WTC11 (cell line): ENCODE results near the gene TMEM130. TPM values are rescaled to one million over a fixed set of nuclear protein-coding genes. Genes with fewer than 3 reads are reported as not detected.

Experiments used
- ATAC-seq: fragments of 200-7000 bp; cut with Tn5 transposase; 2 replicates; pipeline ENCODE4 v1.10.0; 2021; ENCODE audit warnings: mild to moderate bottlenecking, moderate library complexity
- CTCF ChIA-PET: fragments of 300-600 bp; sonication (Branson Sonifier 250); formaldehyde crosslinking; loops from one replicate; lab custom pipeline; 2021; ENCODE audit warnings: antibody characterized with exemption; lab: Charles Lee
- POLR2A ChIA-PET: fragments of 350-600 bp; sonication (Branson Sonifier 250); formaldehyde crosslinking; loops from one replicate; lab custom pipeline; 2021; ENCODE audit warnings: antibody characterized with exemption; lab: Charles Lee
- DNase-seq: peaks from one replicate; pipeline ENCODE4 v3.0.0; 2021; ENCODE audit warnings: low spot score
- H3K27ac Mint-ChIP-seq: 2 replicates; pipeline ENCODE4 v1.8.0; 2021; ENCODE audit warnings: mixed read lengths
- H3K27me3 Mint-ChIP-seq: 2 replicates; pipeline ENCODE4 v1.8.0; 2021; ENCODE audit warnings: low read depth, mild to moderate bottlenecking, moderate library complexity, mixed read lengths
- H3K36me3 Mint-ChIP-seq: 2 replicates; pipeline ENCODE4 v1.8.0; 2021; ENCODE audit warnings: mixed read lengths
- H3K4me1 Mint-ChIP-seq: 2 replicates; pipeline ENCODE4 v1.8.0; 2022; ENCODE audit warnings: mixed read lengths
- H3K4me3 Mint-ChIP-seq: 2 replicates; pipeline ENCODE4 v1.8.0; 2021; ENCODE audit warnings: mild to moderate bottlenecking, moderate library complexity, mixed read lengths
- H3K9me3 Mint-ChIP-seq: 2 replicates; pipeline ENCODE4 v1.8.0; 2021; ENCODE audit warnings: mixed read lengths
- CREM ChIP-seq: sonication (generic); formaldehyde crosslinking; IDR thresholded peaks from 2 replicates; pipeline ENCODE4 v1.8.1; 2022; ENCODE audit warnings: mild to moderate bottlenecking, missing genetic modification reagents, moderate library complexity
- ELF4 ChIP-seq: sonication (generic); formaldehyde crosslinking; IDR thresholded peaks from 2 replicates; pipeline ENCODE4 v1.8.1; 2022; ENCODE audit warnings: low read depth, mild to moderate bottlenecking, moderate library complexity, missing genetic modification reagents
- EMX1 ChIP-seq: fragments of 250-450 bp; sonication (Bioruptor Pico); IDR thresholded peaks from 2 replicates; pipeline ENCODE4 v1.8.0; 2021; ENCODE audit warnings: mild to moderate bottlenecking
- ESRRA ChIP-seq: sonication (generic); formaldehyde crosslinking; IDR thresholded peaks from 2 replicates; pipeline ENCODE4 v1.8.1; 2022; ENCODE audit warnings: mild to moderate bottlenecking, missing genetic modification reagents, borderline replicate concordance
- GABPB1 ChIP-seq: sonication (generic); formaldehyde crosslinking; IDR thresholded peaks from 2 replicates; pipeline ENCODE4 v1.8.1; 2023; ENCODE audit warnings: mild to moderate bottlenecking, missing genetic modification reagents
- GRHL2 ChIP-seq: fragments of 250-450 bp; sonication (Bioruptor Pico); IDR thresholded peaks from 2 replicates; pipeline ENCODE4 v1.8.0; 2022; ENCODE audit warnings: mild to moderate bottlenecking, moderate library complexity; ENCODE audit not compliant: insufficient replicate concordance, severe bottlenecking
- HMGXB4 ChIP-seq: sonication (generic); formaldehyde crosslinking; IDR thresholded peaks from 2 replicates; pipeline ENCODE4 v1.8.1; 2023; ENCODE audit warnings: mild to moderate bottlenecking, moderate library complexity, missing genetic modification reagents
- JUN ChIP-seq: sonication (generic); formaldehyde crosslinking; IDR thresholded peaks from 2 replicates; pipeline ENCODE4 v1.8.0; 2023; ENCODE audit warnings: mild to moderate bottlenecking, missing genetic modification reagents
- MAX ChIP-seq: sonication (generic); formaldehyde crosslinking; IDR thresholded peaks from 2 replicates; pipeline ENCODE4 v1.8.0; 2022; ENCODE audit warnings: mild to moderate bottlenecking, missing genetic modification reagents
- SOX15 ChIP-seq: fragments of 250-450 bp; sonication (Bioruptor Pico); IDR thresholded peaks from 2 replicates; pipeline ENCODE4 v1.9.0; 2021; ENCODE audit warnings: mild to moderate bottlenecking
- SP1 ChIP-seq: sonication (generic); formaldehyde crosslinking; conservative IDR thresholded peaks from 2 replicates; pipeline ENCODE4 v1.8.1; 2022; ENCODE audit warnings: missing genetic modification reagents
- ZNF317 ChIP-seq: sonication (generic); formaldehyde crosslinking; IDR thresholded peaks from 2 replicates; pipeline ENCODE4 v1.8.1; 2023; ENCODE audit warnings: low read depth, mild to moderate bottlenecking, moderate library complexity, missing genetic modification reagents, borderline replicate concordance
- ZNF512 ChIP-seq: sonication (generic); formaldehyde crosslinking; IDR thresholded peaks from 2 replicates; pipeline ENCODE4 v1.8.1; 2022; ENCODE audit warnings: missing genetic modification reagents, borderline replicate concordance
- total RNA-seq: library from RNA; stranded (reverse); gene quantifications from 3 replicates; pipeline ENCODE4 v1.2.3, GENCODE V29; 2021
- TF ChIP-seq, protein P1 (sequence below): sonication (generic); formaldehyde crosslinking; IDR thresholded peaks from 2 replicates; pipeline ENCODE4 v1.8.1; 2023; ENCODE audit warnings: mild to moderate bottlenecking, missing genetic modification reagents, moderate library complexity
- TF ChIP-seq, protein P2 (sequence below): sonication (generic); formaldehyde crosslinking; IDR thresholded peaks from 2 replicates; pipeline ENCODE4 v1.8.0; 2023; ENCODE audit warnings: missing genetic modification reagents
- TF ChIP-seq, protein P3 (sequence below): fragments of 250-450 bp; sonication (Bioruptor Pico); IDR thresholded peaks from 2 replicates; pipeline ENCODE4 v1.8.0; 2021; ENCODE audit warnings: mild to moderate bottlenecking
- TF ChIP-seq, protein P4 (sequence below): fragments of 200-600 bp; IDR thresholded peaks from 2 replicates; pipeline ENCODE4 v1.8.0; 2022; ENCODE audit warnings: antibody characterized with exemption
- TF ChIP-seq, protein P5 (sequence below): fragments of 250-450 bp; sonication (Bioruptor Pico); conservative IDR thresholded peaks from 2 replicates; pipeline ENCODE4 v1.9.0; 2021; ENCODE audit warnings: mild to moderate bottlenecking
- TF ChIP-seq, protein P6 (sequence below): fragments of 250-450 bp; sonication (Bioruptor Pico); IDR thresholded peaks from 2 replicates; pipeline ENCODE4 v1.9.0; 2021; ENCODE audit warnings: mild to moderate bottlenecking, borderline replicate concordance

The TMEM130 gene
- total RNA-seq, 1 experiment from 2014 or later, result 3.2 TPM

GRCh38 chr7:98900815-98901214 is 31.0 kb upstream of the TMEM130 start (continued):
- TF ChIP-seq JUN (CRISPR knock-in tag) (no peak), ELF4 (CRISPR knock-in tag) (no peak), GRHL2 (no peak)

DNA sequence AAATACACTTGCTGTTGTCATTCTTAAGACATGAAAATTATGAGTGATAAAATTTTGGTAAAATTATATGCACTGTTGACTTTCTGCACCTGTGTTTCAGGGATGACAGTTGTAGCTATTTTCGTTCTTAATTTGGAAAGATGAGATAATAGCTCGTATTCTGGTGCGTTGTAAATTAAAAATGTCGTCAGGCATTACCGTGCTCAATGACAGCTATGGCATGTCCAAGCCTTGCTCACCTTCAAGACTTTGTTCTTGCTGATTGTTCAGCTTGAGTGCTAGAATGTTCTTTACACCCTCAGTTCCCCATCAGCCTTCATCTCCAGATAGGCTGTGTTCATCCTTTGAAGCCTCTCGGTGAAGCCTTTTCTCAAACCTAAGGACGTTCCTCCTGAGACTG is 30.0 kb upstream of the TMEM130 start:
- DNase-seq, result no peak
- Mint-ChIP-seq H3K4me3 (no peak overlapping the region), H3K27ac (no peak overlapping the region), H3K9me3 (peaks cover 6% of the 10 kb centered on the region; the same call in 1 of the 2 replicates), H3K36me3 (peaks cover 89% of the 10 kb centered on the region), H3K27me3 (no peaks in the 10 kb centered on the region), H3K4me1 (no peaks in the 10 kb centered on the region)
- TF ChIP-seq, protein P1, sequence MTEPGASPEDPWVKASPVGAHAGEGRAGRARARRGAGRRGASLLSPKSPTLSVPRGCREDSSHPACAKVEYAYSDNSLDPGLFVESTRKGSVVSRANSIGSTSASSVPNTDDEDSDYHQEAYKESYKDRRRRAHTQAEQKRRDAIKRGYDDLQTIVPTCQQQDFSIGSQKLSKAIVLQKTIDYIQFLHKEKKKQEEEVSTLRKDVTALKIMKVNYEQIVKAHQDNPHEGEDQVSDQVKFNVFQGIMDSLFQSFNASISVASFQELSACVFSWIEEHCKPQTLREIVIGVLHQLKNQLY (CRISPR knock-in tag), result no peak
- TF ChIP-seq SP1 (CRISPR knock-in tag) (no peak), ELF4 (CRISPR knock-in tag) (no peak), GABPB1 (CRISPR knock-in tag) (no peak), SOX15 (CRISPR knock-in tag) (no peak), MAX (no peak), ZNF317 (CRISPR knock-in tag) (no peak), EMX1 (CRISPR knock-in tag) (no peak), ESRRA (no peak), CREM (CRISPR knock-in tag) (no peak), HMGXB4 (CRISPR knock-in tag) (no peak), ZNF512 (CRISPR knock-in tag) (no peak)
- TF ChIP-seq, protein P2, sequence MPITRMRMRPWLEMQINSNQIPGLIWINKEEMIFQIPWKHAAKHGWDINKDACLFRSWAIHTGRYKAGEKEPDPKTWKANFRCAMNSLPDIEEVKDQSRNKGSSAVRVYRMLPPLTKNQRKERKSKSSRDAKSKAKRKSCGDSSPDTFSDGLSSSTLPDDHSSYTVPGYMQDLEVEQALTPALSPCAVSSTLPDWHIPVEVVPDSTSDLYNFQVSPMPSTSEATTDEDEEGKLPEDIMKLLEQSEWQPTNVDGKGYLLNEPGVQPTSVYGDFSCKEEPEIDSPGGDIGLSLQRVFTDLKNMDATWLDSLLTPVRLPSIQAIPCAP (CRISPR knock-in tag), result no peak
- TF ChIP-seq, protein P3, sequence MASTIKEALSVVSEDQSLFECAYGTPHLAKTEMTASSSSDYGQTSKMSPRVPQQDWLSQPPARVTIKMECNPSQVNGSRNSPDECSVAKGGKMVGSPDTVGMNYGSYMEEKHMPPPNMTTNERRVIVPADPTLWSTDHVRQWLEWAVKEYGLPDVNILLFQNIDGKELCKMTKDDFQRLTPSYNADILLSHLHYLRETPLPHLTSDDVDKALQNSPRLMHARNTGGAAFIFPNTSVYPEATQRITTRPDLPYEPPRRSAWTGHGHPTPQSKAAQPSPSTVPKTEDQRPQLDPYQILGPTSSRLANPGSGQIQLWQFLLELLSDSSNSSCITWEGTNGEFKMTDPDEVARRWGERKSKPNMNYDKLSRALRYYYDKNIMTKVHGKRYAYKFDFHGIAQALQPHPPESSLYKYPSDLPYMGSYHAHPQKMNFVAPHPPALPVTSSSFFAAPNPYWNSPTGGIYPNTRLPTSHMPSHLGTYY, result no peak
- TF ChIP-seq, protein P4, sequence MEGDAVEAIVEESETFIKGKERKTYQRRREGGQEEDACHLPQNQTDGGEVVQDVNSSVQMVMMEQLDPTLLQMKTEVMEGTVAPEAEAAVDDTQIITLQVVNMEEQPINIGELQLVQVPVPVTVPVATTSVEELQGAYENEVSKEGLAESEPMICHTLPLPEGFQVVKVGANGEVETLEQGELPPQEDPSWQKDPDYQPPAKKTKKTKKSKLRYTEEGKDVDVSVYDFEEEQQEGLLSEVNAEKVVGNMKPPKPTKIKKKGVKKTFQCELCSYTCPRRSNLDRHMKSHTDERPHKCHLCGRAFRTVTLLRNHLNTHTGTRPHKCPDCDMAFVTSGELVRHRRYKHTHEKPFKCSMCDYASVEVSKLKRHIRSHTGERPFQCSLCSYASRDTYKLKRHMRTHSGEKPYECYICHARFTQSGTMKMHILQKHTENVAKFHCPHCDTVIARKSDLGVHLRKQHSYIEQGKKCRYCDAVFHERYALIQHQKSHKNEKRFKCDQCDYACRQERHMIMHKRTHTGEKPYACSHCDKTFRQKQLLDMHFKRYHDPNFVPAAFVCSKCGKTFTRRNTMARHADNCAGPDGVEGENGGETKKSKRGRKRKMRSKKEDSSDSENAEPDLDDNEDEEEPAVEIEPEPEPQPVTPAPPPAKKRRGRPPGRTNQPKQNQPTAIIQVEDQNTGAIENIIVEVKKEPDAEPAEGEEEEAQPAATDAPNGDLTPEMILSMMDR, result no peak
- TF ChIP-seq, protein P5, sequence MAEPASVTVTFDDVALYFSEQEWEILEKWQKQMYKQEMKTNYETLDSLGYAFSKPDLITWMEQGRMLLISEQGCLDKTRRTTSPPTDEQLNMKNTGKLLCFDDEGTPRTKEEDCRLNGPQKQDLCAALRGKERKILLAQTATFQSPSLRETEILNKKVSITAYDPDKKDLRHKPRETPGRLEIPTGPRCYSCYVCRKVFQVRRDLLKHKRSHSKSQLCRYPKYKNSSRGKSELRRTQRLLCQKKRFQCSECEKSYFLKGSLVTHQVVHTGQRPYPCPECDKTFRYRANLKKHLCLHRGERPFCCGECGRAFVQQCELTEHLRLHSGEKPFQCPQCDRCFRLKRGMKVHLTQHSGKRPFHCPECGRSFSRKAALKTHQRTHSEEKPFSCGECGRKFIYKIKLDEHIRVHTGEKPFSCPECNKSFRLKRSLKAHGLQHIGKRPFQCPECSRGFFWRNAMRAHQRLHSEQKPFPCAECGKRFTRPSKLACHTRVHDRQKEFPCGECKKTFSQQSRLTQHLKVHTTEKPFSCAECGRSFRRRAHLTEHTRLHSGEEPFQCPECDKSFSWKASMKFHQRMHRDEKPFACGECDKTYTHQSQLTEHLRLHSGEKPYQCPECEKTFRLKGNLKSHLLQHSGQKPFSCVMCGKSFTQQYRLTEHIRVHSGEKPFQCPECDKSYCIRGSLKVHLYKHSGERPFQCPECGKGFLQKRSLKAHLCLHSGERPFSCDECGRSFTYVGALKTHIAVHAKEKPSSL (CRISPR knock-in tag), result no peak
- TF ChIP-seq, protein P6, sequence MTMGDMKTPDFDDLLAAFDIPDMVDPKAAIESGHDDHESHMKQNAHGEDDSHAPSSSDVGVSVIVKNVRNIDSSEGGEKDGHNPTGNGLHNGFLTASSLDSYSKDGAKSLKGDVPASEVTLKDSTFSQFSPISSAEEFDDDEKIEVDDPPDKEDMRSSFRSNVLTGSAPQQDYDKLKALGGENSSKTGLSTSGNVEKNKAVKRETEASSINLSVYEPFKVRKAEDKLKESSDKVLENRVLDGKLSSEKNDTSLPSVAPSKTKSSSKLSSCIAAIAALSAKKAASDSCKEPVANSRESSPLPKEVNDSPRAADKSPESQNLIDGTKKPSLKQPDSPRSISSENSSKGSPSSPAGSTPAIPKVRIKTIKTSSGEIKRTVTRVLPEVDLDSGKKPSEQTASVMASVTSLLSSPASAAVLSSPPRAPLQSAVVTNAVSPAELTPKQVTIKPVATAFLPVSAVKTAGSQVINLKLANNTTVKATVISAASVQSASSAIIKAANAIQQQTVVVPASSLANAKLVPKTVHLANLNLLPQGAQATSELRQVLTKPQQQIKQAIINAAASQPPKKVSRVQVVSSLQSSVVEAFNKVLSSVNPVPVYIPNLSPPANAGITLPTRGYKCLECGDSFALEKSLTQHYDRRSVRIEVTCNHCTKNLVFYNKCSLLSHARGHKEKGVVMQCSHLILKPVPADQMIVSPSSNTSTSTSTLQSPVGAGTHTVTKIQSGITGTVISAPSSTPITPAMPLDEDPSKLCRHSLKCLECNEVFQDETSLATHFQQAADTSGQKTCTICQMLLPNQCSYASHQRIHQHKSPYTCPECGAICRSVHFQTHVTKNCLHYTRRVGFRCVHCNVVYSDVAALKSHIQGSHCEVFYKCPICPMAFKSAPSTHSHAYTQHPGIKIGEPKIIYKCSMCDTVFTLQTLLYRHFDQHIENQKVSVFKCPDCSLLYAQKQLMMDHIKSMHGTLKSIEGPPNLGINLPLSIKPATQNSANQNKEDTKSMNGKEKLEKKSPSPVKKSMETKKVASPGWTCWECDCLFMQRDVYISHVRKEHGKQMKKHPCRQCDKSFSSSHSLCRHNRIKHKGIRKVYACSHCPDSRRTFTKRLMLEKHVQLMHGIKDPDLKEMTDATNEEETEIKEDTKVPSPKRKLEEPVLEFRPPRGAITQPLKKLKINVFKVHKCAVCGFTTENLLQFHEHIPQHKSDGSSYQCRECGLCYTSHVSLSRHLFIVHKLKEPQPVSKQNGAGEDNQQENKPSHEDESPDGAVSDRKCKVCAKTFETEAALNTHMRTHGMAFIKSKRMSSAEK (CRISPR knock-in tag), result no peak
- ChIA-PET CTCF (no interaction called here), POLR2A (no interaction called here)
- ATAC-seq, result no peak
